Measurements from ENCODE around the gene RAD51B.
"Not testable (repeated sequence)": the region's sequence is repeated elsewhere in the genome, so short reads cannot be mapped to it uniquely, and the experiment has no call there.

RAD51B gene

GRCh38 chr14:68748691-68749090 lies 929.1 kb downstream of the RAD51B start:
- DNase-seq (ENCODE audit: low read depth in 3 of 3): no peak

GRCh38 chr14:68749487-68750475 lies 930.2 kb downstream of the RAD51B start:
- no peak for DNase-seq (ENCODE audit: low read depth in 3 of 3)

GRCh38 chr14:68752271-68753006 lies 932.9 kb downstream of the RAD51B start:
- DNase-seq (ENCODE audit: low read depth in 3 of 3): no peak

GRCh38 chr14:68753690-68754089 lies 934.1 kb downstream of the RAD51B start:
- no peak for DNase-seq (ENCODE audit: low read depth in 3 of 3)

- no peak for DNase-seq (ENCODE audit: low read depth in 3 of 3)
These were observed 935.4 kb downstream of the RAD51B start for GRCh38 chr14:68755016-68755353.

GRCh38 chr14:68756000-68756481 lies 936.5 kb downstream of the RAD51B start:
- no peak for DNase-seq (ENCODE audit: low read depth in 3 of 3)

- DNase-seq (ENCODE audit: low read depth in 3 of 3): no peak
These were observed 937.2 kb downstream of the RAD51B start for GRCh38 chr14:68756734-68757133.

GRCh38 chr14:68757618-68758081 lies 938.1 kb downstream of the RAD51B start:
- DNase-seq (ENCODE audit: low read depth in 3 of 3): no peak

- no peak for DNase-seq (ENCODE audit: low read depth in 3 of 3)
These were observed 938.7 kb downstream of the RAD51B start for GRCh38 chr14:68758301-68758700.

- DNase-seq (ENCODE audit: low read depth in 3 of 3): no peak
These were observed 939.5 kb downstream of the RAD51B start for GRCh38 chr14:68759017-68759560.

GRCh38 chr14:68759937-68760336 lies 940.4 kb downstream of the RAD51B start:
- DNase-seq (ENCODE audit: low read depth in 3 of 3): no peak

GRCh38 chr14:68760761-68761160 lies 941.2 kb downstream of the RAD51B start:
- DNase-seq (ENCODE audit: low read depth in 3 of 3): no peak

GRCh38 chr14:68761391-68761790 lies 941.8 kb downstream of the RAD51B start:
- no peak for DNase-seq (ENCODE audit: low read depth in 3 of 3)

GRCh38 chr14:68762953-68763764 lies 943.6 kb downstream of the RAD51B start:
- no peak for DNase-seq (ENCODE audit: low read depth in 3 of 3)

GRCh38 chr14:68763843-68764242 lies 944.3 kb downstream of the RAD51B start:
- not testable (repeated sequence) for DNase-seq (ENCODE audit: low read depth in 3 of 3)

GRCh38 chr14:68766299-68767247 lies 947.0 kb downstream of the RAD51B start:
- no peak for DNase-seq (ENCODE audit: low read depth in 3 of 3)

- no peak for DNase-seq (ENCODE audit: low read depth in 3 of 3)
These were observed 947.7 kb downstream of the RAD51B start for GRCh38 chr14:68767248-68767645.

- DNase-seq (ENCODE audit: low read depth in 3 of 3): no peak
These were observed 948.7 kb downstream of the RAD51B start for GRCh38 chr14:68768316-68768715.

- DNase-seq (ENCODE audit: low read depth in 3 of 3): no peak
These were observed 950.5 kb downstream of the RAD51B start for GRCh38 chr14:68770051-68770450.

- no peak for DNase-seq (ENCODE audit: low read depth in 3 of 3)
These were observed 951.1 kb downstream of the RAD51B start for GRCh38 chr14:68770553-68771286.

All from stimulated activated CD4-positive, alpha-beta T cell treated with anti-CD3 and anti-CD28 coated beads, TNF-alpha, amount 100 ng/mL, for 4 hours (primary cell).